Measurements from ENCODE around the gene LCTL. TPM values are rescaled to one million over a fixed set of nuclear protein-coding genes. Genes with fewer than 3 reads are reported as not detected.

LCTL gene
- total and polyA plus RNA-seq, 10 donors = not detected

DNA sequence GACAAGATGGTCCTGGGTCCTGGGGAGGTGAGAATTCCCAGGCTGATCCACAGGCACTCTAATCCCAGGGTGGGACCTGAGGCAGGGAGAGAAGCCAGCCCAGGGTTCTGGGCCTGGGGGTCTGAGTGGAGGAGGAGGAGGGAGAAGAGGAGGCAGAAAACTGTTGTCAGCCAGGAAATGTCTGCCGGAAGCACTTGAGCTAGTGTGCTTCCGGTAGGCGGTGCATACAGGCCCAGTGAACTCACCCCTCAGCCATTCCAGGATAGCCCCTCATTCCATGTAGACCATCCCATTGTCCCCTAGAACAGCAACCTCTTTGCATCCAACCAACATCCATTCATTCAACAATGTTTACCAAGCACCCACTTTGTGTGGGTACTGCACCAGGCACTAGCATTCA is 47.9 kb upstream of the LCTL start:
- intact Hi-C loops (cut with DNase I; ENCODE audit: low total_unique reads) = no loop called here
- no peaks in the 10 kb centered on the region for H3K9me3 ChIP-seq
- H3K36me3 ChIP-seq = no peaks in the 10 kb centered on the region
- peaks cover 8 to 58% (median 39%) of the 10 kb centered on the region in 6 donors for H3K4me1 ChIP-seq
- WGBS, 5 donors = 16 to 36% (median 25%) methylated on average over 3 of the region's 3 CpGs
- TF ChIP-seq POLR2AphosphoS5 (IDR thresholded peaks at IDR 0.05) (no peak), POLR2A (IDR thresholded peaks at IDR 0.05) (no peak)
- TF ChIP-seq, protein P1, sequence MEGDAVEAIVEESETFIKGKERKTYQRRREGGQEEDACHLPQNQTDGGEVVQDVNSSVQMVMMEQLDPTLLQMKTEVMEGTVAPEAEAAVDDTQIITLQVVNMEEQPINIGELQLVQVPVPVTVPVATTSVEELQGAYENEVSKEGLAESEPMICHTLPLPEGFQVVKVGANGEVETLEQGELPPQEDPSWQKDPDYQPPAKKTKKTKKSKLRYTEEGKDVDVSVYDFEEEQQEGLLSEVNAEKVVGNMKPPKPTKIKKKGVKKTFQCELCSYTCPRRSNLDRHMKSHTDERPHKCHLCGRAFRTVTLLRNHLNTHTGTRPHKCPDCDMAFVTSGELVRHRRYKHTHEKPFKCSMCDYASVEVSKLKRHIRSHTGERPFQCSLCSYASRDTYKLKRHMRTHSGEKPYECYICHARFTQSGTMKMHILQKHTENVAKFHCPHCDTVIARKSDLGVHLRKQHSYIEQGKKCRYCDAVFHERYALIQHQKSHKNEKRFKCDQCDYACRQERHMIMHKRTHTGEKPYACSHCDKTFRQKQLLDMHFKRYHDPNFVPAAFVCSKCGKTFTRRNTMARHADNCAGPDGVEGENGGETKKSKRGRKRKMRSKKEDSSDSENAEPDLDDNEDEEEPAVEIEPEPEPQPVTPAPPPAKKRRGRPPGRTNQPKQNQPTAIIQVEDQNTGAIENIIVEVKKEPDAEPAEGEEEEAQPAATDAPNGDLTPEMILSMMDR (IDR thresholded peaks at IDR 0.05 in 8 of 11, conservative IDR thresholded peaks at IDR 0.05 in 3 of 11) = no peak
- no peak overlapping the region for H3K27ac ChIP-seq
- DNase-seq = peak; percentile 61
- H3K4me3 ChIP-seq = no peak overlapping the region
- no peaks in the 10 kb centered on the region for H3K27me3 ChIP-seq (replicated peaks in 1 of 7)

- peaks cover 0 to 35% (median 21%) of the 10 kb centered on the region in 6 donors for H3K4me1 ChIP-seq
- peak; percentile 47 for DNase-seq
- H3K27ac ChIP-seq = no peak overlapping the region
- TF ChIP-seq, protein P1 (IDR thresholded peaks at IDR 0.05 in 8 of 11, conservative IDR thresholded peaks at IDR 0.05 in 3 of 11) = no peak
- TF ChIP-seq POLR2A (IDR thresholded peaks at IDR 0.05) (no peak), POLR2AphosphoS5 (IDR thresholded peaks at IDR 0.05) (no peak)
- WGBS, 5 donors = 85 to 93% (median 89%) methylated on average over 12 to 13 of the region's 13 CpGs
- H3K27me3 ChIP-seq (replicated peaks in 1 of 7) = no peaks in the 10 kb centered on the region
- intact Hi-C loops (cut with DNase I; ENCODE audit: low total_unique reads) = no loop called here
- H3K9me3 ChIP-seq = no peaks in the 10 kb centered on the region
- no peak overlapping the region for H3K4me3 ChIP-seq
- no peaks in the 10 kb centered on the region for H3K36me3 ChIP-seq
These were observed 45.7 kb upstream of the LCTL start for GRCh38 chr15:66611257-66612053.

DNA sequence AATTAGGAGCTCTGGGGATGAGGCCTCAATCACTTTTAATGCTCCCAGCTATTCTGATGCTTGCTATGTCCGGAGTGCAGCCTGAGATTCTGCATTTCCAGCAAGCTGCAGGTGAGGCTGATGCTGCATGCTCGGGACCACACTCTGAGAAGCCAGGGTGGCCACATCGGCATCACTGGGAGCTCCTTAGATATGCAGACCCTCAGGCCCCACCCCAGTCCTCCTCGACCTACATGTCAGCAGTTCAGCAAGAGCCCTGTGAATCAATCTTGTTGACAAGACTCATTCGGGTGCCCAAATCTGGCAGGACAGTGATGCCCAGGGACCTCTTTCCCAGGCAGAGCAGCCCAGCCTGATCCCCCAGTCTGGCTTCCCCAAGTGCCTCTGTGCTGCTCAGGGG is 44.1 kb upstream of the LCTL start:
- DNase-seq = peak; percentile 39

DNA sequence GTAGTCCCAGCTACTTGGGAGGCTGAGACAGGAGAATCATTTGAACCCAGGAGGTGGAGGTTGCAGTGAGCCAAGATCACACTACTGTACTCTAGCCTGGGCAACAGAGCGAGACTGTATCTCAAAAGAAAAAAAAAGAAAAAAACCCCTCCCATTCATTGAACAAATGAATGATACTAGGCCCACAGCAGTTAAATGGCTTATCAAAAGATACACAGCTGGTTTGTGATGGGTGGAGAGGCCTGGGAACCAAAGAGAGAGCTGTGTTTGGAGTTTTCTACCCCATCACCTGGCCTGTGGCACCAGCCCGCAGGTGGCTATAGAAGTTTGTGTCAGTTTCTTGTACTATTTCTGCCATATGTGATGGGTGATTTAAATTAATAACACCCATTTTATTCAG is 43.1 kb upstream of the LCTL start:
- Histone ChIP-seq H3K27ac (no peak overlapping the region), H3K4me1 (peaks cover 0 to 9% (median 6%) of the 10 kb centered on the region in 6 donors), H3K36me3 (no peaks in the 10 kb centered on the region), H3K9me3 (no peaks in the 10 kb centered on the region), H3K4me3 (no peak overlapping the region), H3K27me3 (replicated peaks in 1 of 7) (peaks cover 0 to 10% (median 0%) of the 10 kb centered on the region in 7 donors)
- WGBS, 5 donors = 84 to 100% (median 95%) methylated on average over 2 of the region's 2 CpGs
- intact Hi-C loops (cut with DNase I; ENCODE audit: low total_unique reads) = no loop called here
- DNase-seq = no peak
- TF ChIP-seq, protein P1 (IDR thresholded peaks at IDR 0.05 in 8 of 11, conservative IDR thresholded peaks at IDR 0.05 in 3 of 11) = no peak
- TF ChIP-seq POLR2AphosphoS5 (IDR thresholded peaks at IDR 0.05) = no peak
- TF ChIP-seq POLR2A (IDR thresholded peaks at IDR 0.05) = no peak

More for the DNA sequence above, 44.1 kb upstream of the LCTL start:
- Histone ChIP-seq H3K4me3 (no peak overlapping the region), H3K9me3 (no peaks in the 10 kb centered on the region), H3K36me3 (no peaks in the 10 kb centered on the region), H3K4me1 (peaks cover 0 to 19% (median 14%) of the 10 kb centered on the region in 6 donors), H3K27ac (no peak overlapping the region), H3K27me3 (replicated peaks in 1 of 7) (peaks cover 0 to under 1% (median 0%) of the 10 kb centered on the region in 7 donors)
- intact Hi-C loops (cut with DNase I; ENCODE audit: low total_unique reads) = no loop called here
- TF ChIP-seq POLR2AphosphoS5 (IDR thresholded peaks at IDR 0.05) (no peak), POLR2A (IDR thresholded peaks at IDR 0.05) (no peak)
- TF ChIP-seq, protein P1 (IDR thresholded peaks at IDR 0.05 in 8 of 11, conservative IDR thresholded peaks at IDR 0.05 in 3 of 11) = no peak
- 84 to 92% (median 88%) methylated on average over 4 to 5 of the region's 5 CpGs for WGBS, 5 donors
